NCI-H2081 (cell line): ENCODE data around the gene DCAF4.
A peak's percentile ranks its signal among the peaks of the same experiment; 100 is the strongest.

Experiments
- DNase-seq, 2 experiments: peaks; one replicate each; lab custom pipeline; 2025; lab: John Stamatoyannopoulos, UW

DCAF4 gene, protein sequence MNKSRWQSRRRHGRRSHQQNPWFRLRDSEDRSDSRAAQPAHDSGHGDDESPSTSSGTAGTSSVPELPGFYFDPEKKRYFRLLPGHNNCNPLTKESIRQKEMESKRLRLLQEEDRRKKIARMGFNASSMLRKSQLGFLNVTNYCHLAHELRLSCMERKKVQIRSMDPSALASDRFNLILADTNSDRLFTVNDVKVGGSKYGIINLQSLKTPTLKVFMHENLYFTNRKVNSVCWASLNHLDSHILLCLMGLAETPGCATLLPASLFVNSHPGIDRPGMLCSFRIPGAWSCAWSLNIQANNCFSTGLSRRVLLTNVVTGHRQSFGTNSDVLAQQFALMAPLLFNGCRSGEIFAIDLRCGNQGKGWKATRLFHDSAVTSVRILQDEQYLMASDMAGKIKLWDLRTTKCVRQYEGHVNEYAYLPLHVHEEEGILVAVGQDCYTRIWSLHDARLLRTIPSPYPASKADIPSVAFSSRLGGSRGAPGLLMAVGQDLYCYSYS

DNA sequence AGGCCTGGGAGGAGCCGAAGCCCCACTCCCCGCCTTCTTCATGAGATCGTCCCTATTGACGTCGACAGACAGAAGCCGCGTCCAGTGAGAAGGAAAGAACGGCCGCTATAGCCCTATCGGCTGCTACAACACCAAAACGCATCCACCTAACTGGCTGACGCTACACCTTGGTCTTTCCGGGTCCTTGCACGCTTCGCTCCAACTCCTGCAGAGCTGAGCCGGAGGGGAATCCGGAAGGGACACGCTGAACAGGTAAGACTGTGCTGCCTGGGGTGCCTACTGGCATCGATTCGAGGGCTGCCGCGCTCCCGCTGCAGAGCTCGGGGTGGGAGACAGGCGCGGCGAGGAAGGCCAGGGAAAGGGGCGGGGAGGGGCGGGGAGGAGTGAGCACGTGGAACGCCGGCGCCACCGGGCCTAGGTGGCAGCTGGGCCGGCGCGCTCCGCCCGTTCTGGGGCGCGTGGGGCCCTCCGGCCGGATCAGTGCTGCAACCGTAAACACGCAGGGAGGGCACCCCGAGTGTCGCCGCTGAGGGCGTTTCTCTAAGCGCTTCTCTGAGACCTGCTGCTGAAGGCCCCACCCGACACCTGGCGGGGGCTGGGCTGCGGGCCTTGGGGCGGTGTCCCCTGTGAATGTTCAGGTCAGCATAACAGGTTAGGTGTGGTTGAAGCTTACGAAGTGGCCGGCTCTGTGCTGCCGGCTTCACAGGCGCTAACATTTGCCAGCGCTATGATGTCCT is at the start of gene DCAF4:
TSS of gene DCAF4 (plus strand) at position 173 of the 737 bp plus-strand sequence. CDS start 11,515 bp downstream, outside the sequence.
- DNase-seq = peak; percentile 97 to 99

DNA sequence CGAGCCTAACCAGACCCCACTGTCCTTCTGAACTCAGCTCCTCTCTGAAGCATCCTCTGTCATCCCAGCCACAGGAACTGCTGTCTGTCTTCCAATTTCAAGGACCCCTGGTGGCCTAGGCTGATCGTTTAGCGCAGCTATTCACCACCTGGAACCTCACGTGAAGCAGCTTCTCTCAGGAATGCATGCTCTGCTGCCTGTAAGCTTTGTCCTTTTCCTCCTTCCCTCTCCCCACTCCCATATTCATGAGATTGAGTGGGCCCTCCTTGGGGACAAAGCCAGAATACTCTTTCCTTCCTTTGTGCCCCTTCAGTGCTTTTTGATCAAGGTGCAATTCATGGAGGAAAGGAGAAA is 49.6 kb upstream of the DCAF4 start:
- no peak for DNase-seq

DNA sequence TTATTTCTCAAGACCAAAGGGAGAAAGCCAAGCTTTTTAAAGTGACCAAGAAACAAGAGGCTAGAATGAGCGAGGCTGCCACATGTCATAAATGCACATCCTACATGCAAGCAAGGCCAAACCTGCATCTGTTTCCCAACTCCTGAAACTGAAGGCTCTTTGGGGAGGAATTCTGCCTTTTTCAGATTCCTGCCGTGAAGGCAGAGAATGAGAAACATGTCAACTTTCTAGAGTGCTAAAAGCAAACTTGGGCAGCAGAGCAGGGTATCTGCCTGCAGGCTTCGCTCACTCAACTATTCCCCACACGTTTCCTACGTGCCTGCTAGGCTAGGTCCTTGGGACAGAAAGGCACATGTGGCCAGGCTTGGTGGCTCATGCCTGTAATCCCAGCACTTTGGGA is 47.5 kb upstream of the DCAF4 start:
- DNase-seq = no peak

DNA sequence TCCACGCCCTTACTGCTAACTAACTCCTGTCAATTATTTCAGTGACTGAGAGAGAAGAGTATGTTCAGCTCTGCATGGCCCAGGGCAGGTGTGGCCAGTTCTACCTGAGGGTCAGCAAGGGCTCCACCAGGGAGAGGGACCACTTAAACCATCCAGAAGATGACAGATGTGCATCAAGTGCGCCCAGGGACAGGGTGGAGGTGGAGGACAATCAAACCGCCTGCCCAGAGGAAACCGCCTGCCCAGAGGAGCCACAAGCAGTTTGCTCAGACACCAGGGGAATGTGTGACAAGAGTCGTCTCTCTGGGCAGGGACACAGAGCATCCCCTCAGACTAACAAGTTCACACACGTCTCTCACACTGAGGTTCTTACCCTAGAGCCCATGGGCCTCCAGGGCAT is 46.8 kb upstream of the DCAF4 start:
- no peak for DNase-seq

DNA sequence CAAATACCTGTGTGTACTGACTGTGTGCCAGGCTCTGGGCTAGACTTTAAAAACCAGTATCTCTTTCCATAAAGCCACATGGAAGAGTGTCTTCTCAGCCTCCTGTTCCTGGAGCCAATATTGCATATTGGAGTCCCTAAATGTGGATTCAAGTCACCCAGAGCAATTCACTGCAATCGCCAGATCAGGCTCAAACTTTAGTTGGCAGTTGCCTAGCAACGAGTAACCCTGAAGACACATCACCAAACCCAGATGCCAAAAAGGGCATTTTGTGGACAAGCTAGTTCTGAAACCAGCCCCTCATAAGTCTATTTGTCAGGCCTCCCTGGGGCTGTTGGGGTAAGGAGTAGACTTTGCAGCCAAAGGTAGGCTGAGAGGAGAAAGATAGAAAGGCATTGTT is 46.1 kb upstream of the DCAF4 start:
- DNase-seq = no peak

DNA sequence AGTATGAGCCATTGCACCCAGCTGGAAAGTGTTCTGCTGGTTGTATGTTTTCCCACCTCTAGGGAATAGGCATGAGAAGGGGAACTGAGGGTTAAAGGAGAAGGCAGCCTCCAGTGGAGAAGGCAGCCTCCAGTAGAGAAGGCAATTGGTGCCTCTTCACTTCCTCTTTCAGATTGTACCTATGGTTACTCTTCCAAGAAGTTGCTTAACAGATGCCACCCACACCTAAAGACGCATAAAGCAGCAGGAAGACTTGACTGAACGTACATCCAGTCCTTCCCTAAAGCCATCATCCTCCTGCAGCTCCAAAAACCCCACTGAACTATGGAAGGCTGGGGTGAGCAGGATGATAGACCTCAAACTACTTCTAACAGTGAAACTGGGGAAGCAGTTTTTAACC is 45.4 kb upstream of the DCAF4 start:
- DNase-seq = no peak

DNA sequence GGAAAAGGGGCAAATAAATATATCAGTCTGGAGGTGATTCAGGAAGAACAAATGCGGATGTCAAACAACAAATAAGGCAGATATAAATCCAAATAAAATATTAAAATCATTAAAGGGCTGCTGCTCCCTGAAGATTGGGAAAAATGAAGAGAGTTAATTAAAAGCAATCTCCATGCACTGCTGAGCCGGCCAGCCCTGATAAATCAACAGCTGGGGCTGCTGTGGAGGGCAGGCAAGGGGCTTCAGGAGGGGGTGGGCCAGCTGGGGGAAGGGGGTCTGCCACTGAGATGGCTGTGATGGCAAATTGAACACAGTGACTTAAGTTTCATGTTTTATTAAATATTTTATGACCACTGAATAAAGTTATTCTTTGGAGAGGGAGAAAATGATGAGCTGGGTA is 44.7 kb upstream of the DCAF4 start:
- no peak for DNase-seq

DNA sequence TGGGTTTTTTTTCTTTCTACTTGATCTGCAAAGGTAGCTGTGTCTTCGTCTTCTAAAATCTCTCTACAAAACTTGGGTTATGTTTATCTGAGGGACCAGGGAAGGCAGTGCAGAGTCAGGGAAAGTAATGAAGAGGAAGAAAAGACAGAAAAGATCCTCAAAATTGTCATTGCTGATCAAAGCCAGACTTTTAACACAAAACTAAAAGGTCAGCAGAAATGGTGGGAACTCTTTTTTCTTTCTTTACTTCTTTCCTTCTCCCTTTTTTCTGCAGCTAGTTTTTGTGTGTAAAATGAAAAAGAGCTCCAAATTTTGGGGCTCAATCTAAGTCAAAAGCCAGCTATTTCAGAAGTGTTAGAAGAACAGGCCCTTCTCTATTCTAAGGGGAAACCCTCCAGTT is 44.2 kb upstream of the DCAF4 start:
- DNase-seq = no peak

DNA sequence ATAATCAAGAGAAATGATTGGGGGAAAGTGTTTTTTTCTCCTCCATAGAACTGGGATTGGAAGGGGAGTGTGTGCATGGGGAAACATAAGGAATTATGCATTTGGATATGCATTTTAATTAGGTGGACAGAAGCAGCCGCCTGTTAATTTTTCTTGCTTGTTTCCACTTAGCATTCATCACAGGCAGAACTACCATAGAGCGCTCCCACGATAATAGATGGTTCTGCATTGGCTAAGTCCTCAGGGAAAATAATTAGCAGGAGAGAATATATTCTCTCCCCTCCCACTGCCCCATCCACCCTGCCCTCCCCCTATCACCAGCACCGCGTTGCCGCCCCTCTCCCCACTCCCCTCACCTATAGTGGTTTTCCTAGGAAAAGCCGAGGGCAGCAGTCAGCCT is 43.8 kb upstream of the DCAF4 start:
- DNase-seq = no peak

DNA sequence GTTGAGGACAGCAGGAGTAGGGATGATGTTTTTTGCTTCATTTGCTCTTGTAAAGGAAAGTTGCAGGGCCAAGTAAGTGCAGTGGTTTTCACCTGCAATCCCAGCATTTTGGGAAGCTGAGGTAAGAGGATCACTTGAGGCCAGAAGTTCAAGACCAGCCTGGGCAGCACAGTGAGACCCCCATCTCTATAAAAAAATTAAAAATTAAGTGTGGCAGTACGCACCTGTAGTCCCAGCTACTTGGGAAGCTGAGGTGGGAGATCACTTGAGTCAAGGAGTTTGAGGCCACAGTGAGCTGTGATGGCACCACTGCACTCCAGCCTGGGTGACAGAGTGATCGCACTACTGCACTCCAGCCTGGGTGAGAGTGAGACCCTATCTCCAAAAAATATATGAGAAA is 43.2 kb upstream of the DCAF4 start:
- DNase-seq = no peak

DNA sequence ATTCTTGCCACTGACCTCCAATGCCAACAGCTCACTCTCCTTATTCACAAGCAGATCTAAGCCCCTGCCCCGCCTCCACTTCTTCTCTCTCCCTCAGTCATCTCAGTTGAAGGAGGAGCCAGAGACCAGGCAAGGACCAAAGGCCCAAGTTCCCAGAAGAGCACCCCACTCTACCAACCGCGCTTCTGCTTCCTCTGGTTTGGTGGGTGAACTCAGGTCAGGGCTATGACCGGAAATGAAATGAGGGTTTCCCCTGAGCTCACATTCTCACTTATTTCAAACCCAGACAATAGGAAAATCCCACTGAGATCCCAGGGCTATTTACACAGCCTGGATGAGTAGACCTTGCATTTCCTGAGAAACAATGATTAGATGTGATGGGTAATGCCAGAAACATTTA is 42.3 kb upstream of the DCAF4 start:
- no peak for DNase-seq

DNA sequence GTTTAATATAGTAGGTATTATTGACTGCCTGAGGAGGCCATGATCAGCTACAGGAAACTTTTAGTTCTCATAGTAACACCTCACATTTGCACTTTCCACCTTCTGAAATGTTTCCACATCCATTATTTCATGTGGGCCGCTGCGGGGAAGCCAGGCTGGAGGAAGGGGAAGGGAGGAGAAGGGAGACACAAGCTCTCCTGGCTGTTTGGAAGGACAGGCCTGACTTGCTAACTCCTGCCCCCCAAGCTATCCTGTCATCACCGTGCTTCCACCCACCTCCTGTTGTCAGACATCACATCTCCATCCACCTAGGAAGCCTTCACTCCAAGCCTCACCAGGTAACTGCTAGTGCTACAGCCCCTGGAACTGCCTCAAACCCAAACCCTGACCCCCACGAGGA is 41.9 kb upstream of the DCAF4 start:
- no peak for DNase-seq

DNA sequence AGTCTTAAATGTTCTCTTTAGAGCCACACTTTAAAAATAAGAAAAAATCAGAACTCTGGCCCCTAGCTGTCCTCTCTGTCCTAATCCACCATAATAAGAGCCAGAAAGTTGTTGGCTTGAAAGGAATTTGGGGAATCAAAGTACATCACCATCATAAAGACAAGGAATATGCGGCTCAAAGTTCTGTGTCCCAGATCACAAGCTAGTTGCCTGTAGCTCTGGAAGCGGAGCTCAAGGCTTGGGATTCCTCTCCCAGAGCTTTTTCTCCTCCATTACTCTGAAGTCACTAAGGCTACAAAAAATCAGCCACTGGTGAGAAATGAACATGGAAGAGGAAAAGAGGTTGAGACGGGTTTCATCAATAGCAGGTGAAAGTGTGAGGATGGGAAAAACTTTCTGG is 38.8 kb upstream of the DCAF4 start:
- DNase-seq = no peak

DNA sequence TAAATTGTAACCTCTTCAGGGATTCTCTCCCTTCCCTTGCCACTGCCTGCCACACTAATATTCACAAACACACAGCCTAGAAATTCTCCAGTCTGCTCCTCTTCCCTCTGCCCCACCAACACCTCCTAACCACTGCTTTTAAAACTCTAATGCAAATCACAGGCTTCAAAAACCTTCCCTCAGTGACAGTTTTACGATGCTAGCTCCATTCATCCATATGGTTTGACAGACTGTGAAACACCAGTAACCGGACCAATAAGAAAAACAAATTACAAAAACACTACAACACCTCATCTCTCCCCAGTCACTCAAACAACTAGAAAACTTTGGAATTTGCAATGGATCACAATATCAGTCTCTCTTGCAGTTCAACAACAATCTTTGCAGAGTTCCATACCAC is 38.1 kb upstream of the DCAF4 start:
- DNase-seq = no peak

DNA sequence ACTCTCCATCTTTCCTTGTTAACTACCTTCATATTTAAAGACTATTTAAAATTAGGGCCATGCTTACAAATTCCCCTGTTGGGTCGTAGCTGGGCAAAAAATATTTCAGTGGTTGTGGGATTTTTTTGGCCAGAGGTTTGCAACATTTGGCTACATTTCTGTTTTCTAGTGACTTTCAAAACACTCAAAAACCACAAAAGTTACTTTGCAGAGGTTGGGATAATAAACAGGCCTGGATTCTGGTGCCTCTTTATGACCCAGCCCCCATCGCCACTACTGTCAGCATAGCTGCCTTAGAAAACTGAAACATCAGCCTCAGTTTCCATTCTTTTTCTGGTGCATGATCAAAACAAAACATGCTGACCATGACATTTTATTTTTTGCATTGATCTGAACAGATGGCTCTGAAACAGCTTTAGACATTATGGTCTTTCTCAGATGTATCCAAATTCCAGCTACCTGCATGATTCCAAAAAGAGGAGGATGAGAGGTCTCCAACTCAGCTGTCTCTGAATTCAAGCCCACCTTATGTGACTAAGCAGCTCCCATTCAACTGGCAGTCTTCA is 37.5 kb upstream of the DCAF4 start:
- DNase-seq = no peak

DNA sequence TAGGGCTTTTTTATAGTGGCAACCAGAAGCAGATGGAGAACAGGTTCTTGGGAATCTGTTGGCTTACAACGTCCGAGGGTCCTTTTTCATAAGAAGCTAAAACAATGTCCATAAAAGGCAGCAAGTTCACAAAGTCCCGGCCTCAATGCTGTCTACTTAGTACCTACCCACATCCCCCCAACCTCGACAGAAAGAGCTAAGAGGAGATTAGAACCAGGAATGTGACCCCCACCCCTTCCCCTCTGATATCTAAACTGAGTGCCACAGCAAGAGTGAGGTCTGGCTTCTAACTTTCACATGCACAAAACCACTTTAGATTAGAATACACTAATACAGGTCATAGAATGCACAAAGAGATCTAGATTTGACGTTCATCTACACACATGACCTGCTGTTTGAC is 36.9 kb upstream of the DCAF4 start:
- no peak for DNase-seq

DNA sequence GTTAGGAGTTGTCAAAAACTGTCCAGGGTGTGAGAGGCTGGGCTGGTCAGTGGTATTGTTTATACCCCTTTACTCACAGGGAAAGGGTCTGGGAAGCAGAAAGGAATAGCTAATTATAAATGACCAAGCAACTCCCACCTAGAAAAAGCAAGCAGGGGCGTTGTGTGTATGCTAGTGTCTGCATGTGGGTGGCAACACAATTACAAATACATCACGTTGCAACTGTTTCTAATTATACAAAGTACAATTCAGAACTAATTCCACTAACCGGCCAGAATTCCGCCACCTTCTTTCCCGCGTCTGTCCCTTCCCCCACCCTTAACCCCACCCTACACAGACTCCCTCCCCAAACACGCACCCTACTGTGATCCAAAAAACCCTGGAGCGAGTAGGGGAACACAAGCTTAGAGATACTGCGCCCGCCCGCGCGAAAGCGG is 34.6 kb upstream of the DCAF4 start:
- DNase-seq = no peak

DNA sequence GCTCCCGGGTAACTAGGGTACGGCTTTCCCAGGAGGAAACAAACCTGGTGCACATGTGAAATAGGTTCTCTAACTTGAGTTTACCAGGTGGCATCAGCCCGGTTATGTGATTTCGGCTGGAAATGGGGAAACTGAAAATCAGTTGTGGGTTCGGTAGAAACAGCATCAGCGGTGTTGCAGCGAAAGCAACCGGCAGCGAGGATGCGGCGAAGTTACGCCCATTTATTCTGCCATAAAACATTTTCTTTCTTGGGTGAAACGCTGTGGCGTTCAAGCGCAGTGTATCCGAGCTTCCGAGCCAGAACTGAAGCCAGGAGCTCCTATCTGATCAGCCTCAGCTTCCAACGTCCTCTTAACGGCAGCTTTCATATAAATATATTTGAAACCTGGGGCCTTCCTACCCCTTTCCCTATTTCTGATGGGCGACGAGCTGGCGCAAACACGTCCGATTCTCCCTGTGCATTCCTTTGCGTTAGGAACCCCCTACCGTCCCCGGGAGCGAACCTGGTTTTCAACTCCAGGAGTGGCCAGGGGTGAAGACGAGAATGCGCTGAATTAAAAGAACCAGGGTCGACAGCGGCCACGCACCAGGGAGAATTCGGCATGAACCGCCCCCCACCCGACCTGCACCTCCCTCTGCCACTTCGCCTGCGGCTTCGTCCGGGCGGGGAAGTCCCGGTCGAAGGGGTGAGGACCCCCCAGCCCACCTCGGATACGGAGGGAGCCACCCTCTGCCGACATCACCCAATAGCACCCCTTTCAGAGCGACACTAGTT is 34.0 kb upstream of the DCAF4 start:
- no peak for DNase-seq

DNA sequence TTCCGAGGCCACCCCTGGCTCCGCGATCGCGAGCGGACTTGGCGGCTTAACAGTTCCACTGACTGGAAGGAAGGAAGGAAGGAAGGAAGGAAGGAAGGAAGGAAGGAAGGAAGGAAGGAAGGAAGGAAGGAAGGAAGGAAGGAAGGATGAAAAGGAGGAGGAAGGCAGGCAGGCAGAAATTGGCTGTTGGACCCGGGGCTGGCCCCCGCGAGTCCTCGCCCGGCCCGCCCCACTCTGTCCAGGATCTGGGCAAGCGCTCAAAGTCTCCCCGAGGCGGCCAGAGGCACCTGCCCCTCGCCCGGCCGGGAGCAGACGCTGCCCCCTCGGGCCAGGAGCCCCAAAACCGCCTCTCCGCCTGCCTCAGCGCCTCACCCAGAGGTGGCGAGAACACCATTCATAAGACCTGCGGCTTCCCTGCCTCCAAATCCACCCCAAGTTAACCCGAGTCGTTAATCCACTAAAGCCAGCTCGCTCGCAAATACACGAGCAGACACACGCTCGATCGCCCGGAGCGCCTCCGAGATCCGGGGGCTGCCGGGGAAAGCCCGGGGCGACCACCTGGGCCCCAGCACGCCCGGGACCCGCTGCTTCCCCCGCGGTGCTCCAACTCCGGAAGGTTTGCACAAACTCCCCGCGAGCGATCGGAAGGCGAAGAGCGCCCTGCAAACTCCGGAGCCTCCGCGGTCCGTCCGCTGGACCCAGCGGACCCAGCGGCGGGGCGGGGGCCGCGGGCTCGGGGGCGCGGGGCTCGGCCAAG is 33.2 kb upstream of the DCAF4 start:
- no peak for DNase-seq

DNA sequence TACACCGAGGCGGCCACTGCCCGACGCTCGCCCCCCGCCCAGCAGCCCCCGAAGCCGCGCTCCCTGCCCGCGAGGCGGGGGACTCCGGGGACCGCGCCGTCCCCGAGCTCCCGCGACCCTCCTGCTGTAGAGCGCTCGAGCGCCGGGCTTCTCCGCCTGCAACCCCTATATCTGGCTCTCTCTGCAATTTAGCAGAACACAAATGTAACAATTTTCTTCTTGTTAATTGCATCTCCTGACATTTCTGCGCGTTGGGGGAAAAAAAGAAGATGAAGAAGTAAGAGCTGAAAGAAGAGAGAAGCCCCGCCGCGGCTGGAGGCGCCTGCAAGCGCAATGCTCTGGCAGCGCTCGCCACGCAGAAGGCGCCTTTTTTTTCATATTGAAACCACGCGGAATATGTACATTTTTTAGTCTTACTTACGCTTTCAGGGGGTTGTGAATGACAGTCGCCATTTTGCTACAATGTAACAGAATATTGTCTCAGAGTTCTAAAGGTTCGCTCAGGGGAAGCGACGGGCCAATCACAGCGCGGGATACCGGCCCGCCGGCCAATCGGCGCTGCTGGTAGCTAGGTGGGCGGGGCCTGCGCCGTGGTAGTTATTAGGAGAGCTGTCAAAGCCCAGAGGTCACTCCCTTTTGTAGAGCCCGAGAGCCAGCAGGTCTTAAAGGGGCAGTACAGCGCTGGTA is 32.5 kb upstream of the DCAF4 start, which contains the start of gene DPF3:
TSS of gene DPF3 (minus strand) at position 466 of the 687 bp plus-strand sequence. CDS start at position 453, 13 bp downstream.
- DNase-seq = peak; percentile 84 to 89

DNA sequence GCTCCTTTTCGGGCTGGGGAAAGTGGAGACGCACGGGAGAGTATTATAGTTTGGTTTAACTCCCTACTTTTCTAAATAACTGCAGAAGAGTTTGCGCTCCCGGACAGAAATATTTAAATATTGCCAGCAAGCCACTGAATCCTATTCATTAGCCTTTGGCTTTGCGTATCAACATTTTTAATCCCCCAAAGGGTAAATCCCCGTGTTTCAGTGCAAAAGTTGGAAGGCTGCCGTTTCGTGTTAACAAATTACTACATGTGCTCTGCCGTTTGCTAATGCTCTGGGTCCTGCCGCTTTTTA is 32.0 kb upstream of the DCAF4 start:
- DNase-seq = no peak
